IMR-90 (cell line): ENCODE data around the gene NDEL1. TPM values are rescaled to one million over a fixed set of nuclear protein-coding genes. Genes with fewer than 3 reads are reported as not detected.

Experiments
- ATAC-seq: fragments of 200-7000 bp; cut with Tn5 transposase; 2 replicates; pipeline ENCODE4 v1.9.1; 2020; ENCODE audit warnings: low read depth, mild to moderate bottlenecking, moderate library complexity
- BruUV-seq: library from RNA; stranded (reverse); fragments of 400-500 nt; replicated peaks from 2 replicates; lab custom pipeline; 2021; lab: Mats Ljungman, UMichigan
- CTCF ChIA-PET: fragments of 300-600 bp; formaldehyde crosslinking; extraction: SDS; loops from one replicate; lab custom pipeline; 2021; ENCODE audit warnings: antibody characterized with exemption; lab: Yijun Ruan, JAX
- POLR2A ChIA-PET: fragments of 300-600 bp; sonication (Branson Sonifier 250); formaldehyde crosslinking; loops from one replicate; lab custom pipeline; 2022; ENCODE audit warnings: antibody characterized with exemption; ENCODE audit not compliant: unreplicated experiment; lab: Charles Lee
- DNase-seq: peaks from one replicate; pipeline ENCODE4 v3.0.0; 2013
- H2AFZ ChIP-seq: replicated peaks from 2 replicates; pipeline ENCODE3; 2013; ENCODE audit warnings: low read length, mild to moderate bottlenecking; ENCODE audit not compliant: poor library complexity
- H2AK5ac ChIP-seq: 2 replicates; pipeline ENCODE4 v1.6.1; 2013; ENCODE audit warnings: low read depth, low read length, inconsistent platforms
- H2AK9ac ChIP-seq: replicated peaks from 2 replicates; pipeline ENCODE3; 2013; ENCODE audit warnings: mild to moderate bottlenecking, low read depth, low read length, moderate library complexity; ENCODE audit not compliant: poor library complexity
- H2BK120ac ChIP-seq: 2 replicates; pipeline ENCODE4 v1.6.1; 2013; ENCODE audit warnings: low read depth, low read length, inconsistent platforms
- H2BK15ac ChIP-seq: 3 replicates; pipeline ENCODE4 v1.6.1; 2013; ENCODE audit warnings: low read depth, low read length, inconsistent platforms
- H2BK20ac ChIP-seq: 2 replicates; pipeline ENCODE4 v1.6.1; 2013; ENCODE audit warnings: low read depth, mild to moderate bottlenecking, inconsistent platforms, low read length, moderate library complexity
- H2BK5ac ChIP-seq: 2 replicates; pipeline ENCODE4 v1.6.1; 2013; ENCODE audit warnings: mild to moderate bottlenecking, low read depth, low read length, inconsistent platforms; ENCODE audit not compliant: poor library complexity, severe bottlenecking
- H3K14ac ChIP-seq: replicated peaks from 2 replicates; pipeline ENCODE4 v1.6.1; 2013; ENCODE audit warnings: low read depth, low read length, inconsistent platforms
- H3K18ac ChIP-seq: 2 replicates; pipeline ENCODE4 v1.6.1; 2013; ENCODE audit warnings: low read depth, low read length, control low read depth
- H3K23ac ChIP-seq: 2 replicates; pipeline ENCODE4 v1.6.1; 2013; ENCODE audit warnings: low read depth, low read length, inconsistent platforms
- H3K27ac ChIP-seq: 2 replicates; pipeline ENCODE4 v1.5.1; 2013; ENCODE audit warnings: mild to moderate bottlenecking, control low read depth, low read length; ENCODE audit not compliant: insufficient read depth
- H3K27me3 ChIP-seq: 2 replicates; pipeline ENCODE4 v1.6.1; 2013; ENCODE audit warnings: low read length; ENCODE audit not compliant: control insufficient read depth, insufficient read depth
- H3K36me3 ChIP-seq: 2 replicates; pipeline ENCODE4 v1.6.1; 2013; ENCODE audit warnings: low read length, mixed read lengths; ENCODE audit not compliant: control insufficient read depth, insufficient read depth
- H3K4ac ChIP-seq: 2 replicates; pipeline ENCODE4 v1.6.1; 2013; ENCODE audit warnings: low read depth, low read length, inconsistent platforms
- H3K4me1 ChIP-seq: 2 replicates; pipeline ENCODE4 v1.6.1; 2013; ENCODE audit warnings: low read length, mixed read lengths; ENCODE audit not compliant: control insufficient read depth, insufficient read depth
- H3K4me2 ChIP-seq: 2 replicates; pipeline ENCODE4 v1.6.1; 2013; ENCODE audit warnings: low read depth, mild to moderate bottlenecking, control low read depth, low read length, moderate library complexity
- H3K4me3 ChIP-seq: 2 replicates; pipeline ENCODE4 v1.5.1; 2013; ENCODE audit warnings: low read depth, mild to moderate bottlenecking, control low read depth, low read length, moderate library complexity; ENCODE audit not compliant: insufficient read depth
- H3K56ac ChIP-seq: 2 replicates; pipeline ENCODE4 v1.6.1; 2013; ENCODE audit warnings: low read length, inconsistent platforms; ENCODE audit not compliant: insufficient read depth; ENCODE audit errors: extremely low read depth
- H3K79me1 ChIP-seq, 2 experiments: 2 replicates each; pipeline ENCODE4 v1.6.1; 2013; ENCODE audit warnings: low read length in 2 of 2, inconsistent platforms in 1 of 2, low read depth in 1 of 2
- H3K9ac ChIP-seq: 2 replicates; pipeline ENCODE4 v1.6.1; 2013; ENCODE audit warnings: low read depth, low read length, control low read depth
- H3K9me1 ChIP-seq: 2 replicates; pipeline ENCODE4 v1.6.1; 2013; ENCODE audit warnings: low read length, inconsistent platforms; ENCODE audit not compliant: insufficient read depth
- H3K9me3 ChIP-seq: 2 replicates; pipeline ENCODE4 v1.6.1; 2013; ENCODE audit warnings: low read length; ENCODE audit not compliant: control insufficient read depth, insufficient read depth
- H4K20me1 ChIP-seq: 2 replicates; pipeline ENCODE4 v1.6.1; 2013; ENCODE audit warnings: low read length, inconsistent platforms; ENCODE audit not compliant: insufficient read depth
- H4K5ac ChIP-seq: 2 replicates; pipeline ENCODE4 v1.6.1; 2013; ENCODE audit warnings: mild to moderate bottlenecking, low read depth, low read length, control low read depth
- H4K8ac ChIP-seq, 2 experiments: 2 replicates each; pipeline ENCODE4 v1.6.1; 2013; ENCODE audit warnings: low read depth in 2 of 2, low read length in 2 of 2, control low read depth in 1 of 2, inconsistent platforms in 1 of 2
- H4K91ac ChIP-seq: 2 replicates; pipeline ENCODE4 v1.6.1; 2013; ENCODE audit warnings: low read depth, low read length, inconsistent platforms; ENCODE audit not compliant: insufficient read depth
- RFX5 ChIP-seq: IDR thresholded peaks from 2 replicates; pipeline ENCODE4 v1.8.0; 2012; ENCODE audit warnings: low read depth, mild to moderate bottlenecking, low read length, moderate library complexity
- WGBS, 2 experiments: methylation state at CpG; one replicate each; pipeline versions ENCODE4 v1.1.5 to v1.1.7; 2013; ENCODE audit warnings: missing lambda C conversion rate in 2 of 2; ENCODE audit not compliant: insufficient read length in 1 of 2; ENCODE audit errors: extremely low coverage in 2 of 2; 5-methylcytosine and 5-hydroxymethylcytosine counted together
- dilution Hi-C: fragments of 300-500 bp; cut with HindIII; formaldehyde crosslinking; loops from one replicate; pipeline ENCODE4 v1.14.3; 2018; ENCODE audit warnings: low sequenced_read_pairs; ENCODE audit not compliant: unreplicated experiment
- in situ Hi-C: fragments of 300-500 bp; cut with MboI; formaldehyde crosslinking; loops from 3 replicates; pipeline ENCODE4 v1.14.3; 2019; ENCODE audit warnings: low sequenced_read_pairs, inconsistent platforms, mixed read lengths
- intact Hi-C: fragments of 100-400 bp; cut with micrococcal nuclease; formaldehyde crosslinking; loops from 2 replicates; pipeline ENCODE4 v1.10.0; 2022
- polyA plus RNA-seq, 3 experiments: library from polyadenylated mRNA; depleted of rRNA; stranded (reverse); fragments of >200 nt; gene quantifications; 2 replicates each; pipeline ENCODE4 v1.2.3, GENCODE V29; 2012; ENCODE audit warnings: low replicate concordance in 1 of 3
- total RNA-seq: library from RNA; depleted of rRNA; stranded (reverse); fragments of >200 nt; gene quantifications from 2 replicates; pipeline ENCODE4 v1.2.3, GENCODE V29; 2012

NDEL1 gene
- total and polyA plus RNA-seq, 2 of the 4 experiments (the other 2 are of a cell fraction) = 28.9 to 95.6 TPM

- Histone ChIP-seq H2BK5ac (no peak overlapping the region), H2BK15ac (no peak overlapping the region), H3K4me3 (no peak overlapping the region), H3K4me1 (peaks cover 8% of the 10 kb centered on the region), H2BK120ac (no peak overlapping the region), H3K23ac (no peak overlapping the region), H3K14ac (no peak overlapping the region), H2AK5ac (no peak overlapping the region), H3K27me3 (no peaks in the 10 kb centered on the region), H3K27ac (no peak overlapping the region), H3K9ac (no peak overlapping the region), H3K4ac (no peak overlapping the region), H4K91ac (no peak overlapping the region), H3K36me3 (peaks cover 68% of the 10 kb centered on the region), H4K20me1 (no peaks in the 10 kb centered on the region; the same call in 1 of the 2 replicates), H3K18ac (no peak overlapping the region), H4K5ac (no peak overlapping the region), H3K56ac (no peak overlapping the region), H2BK20ac (no peak overlapping the region), H3K9me1 (no peaks in the 10 kb centered on the region; the same call in 1 of the 2 replicates), H3K9me3 (no peaks in the 10 kb centered on the region), H3K79me1 (peaks cover 0 to 4% of the 10 kb centered on the region in 2 experiments; a peak in 2 of 4 replicates), H4K8ac (no peak overlapping the region), H3K4me2 (no peak overlapping the region), H2AFZ (no peak overlapping the region), H2AK9ac (no peak overlapping the region)
- ATAC-seq (no peak), DNase-seq (no peak)
- intact Hi-C loops (no loop called here), in situ Hi-C loops (no loop called here), dilution Hi-C loops (no loop called here)
- no TSS peak for BruUV-seq
- POLR2A ChIA-PET = no interaction called here
- CTCF ChIA-PET = no interaction called here
- WGBS, 2 experiments = 85% methylated on average over 6 of the region's 9 CpGs; no CpG with 5 or more reads in 1 of the 2 experiments
- TF ChIP-seq RFX5 = no peak
Observed at GRCh38 chr17:8503807-8504206, 68.1 kb downstream of the NDEL1 start.
